ENCODE measurements around the gene CD84. TPM values are rescaled to one million over a fixed set of nuclear protein-coding genes. Genes with fewer than 3 reads are reported as not detected.

The CD84 gene
- total RNA-seq, 1 experiment from 2014 or later = not detected

DNA sequence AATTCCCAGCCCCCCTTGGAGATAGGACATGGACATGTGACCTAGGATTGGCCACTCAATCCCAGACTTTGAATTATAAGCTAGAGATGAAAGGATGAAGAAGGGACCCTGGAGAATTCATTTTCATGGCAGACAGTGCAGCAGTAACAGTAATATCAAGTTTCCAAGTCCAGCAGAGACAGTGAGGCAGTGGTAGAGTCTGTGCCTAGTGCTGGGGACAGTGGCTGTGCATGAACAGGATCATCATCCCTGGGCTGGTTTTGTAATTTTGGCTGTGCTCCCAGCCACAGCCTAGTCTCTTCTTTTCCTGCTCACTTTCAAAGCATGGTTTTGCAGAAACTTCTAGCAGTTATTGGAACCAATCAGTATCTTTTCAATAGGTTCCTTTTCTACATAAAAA lies 29.6 kb upstream of the CD84 start:
- Histone ChIP-seq H3K36me3 (ENCODE audit: insufficient read depth, low read length, poor library complexity, severe bottlenecking) (no peaks in the 10 kb centered on the region), H3K4me1 (ENCODE audit: insufficient read depth, low read length, poor library complexity, severe bottlenecking) (peaks cover 15% of the 10 kb centered on the region), H3K27me3 (replicated peaks; ENCODE audit: insufficient read depth, low read depth, low read length, poor library complexity) (no peaks in the 10 kb centered on the region), H3K27ac (ENCODE audit: low read depth, low read length, poor library complexity, severe bottlenecking) (no peak overlapping the region), H3K4me3 (ENCODE audit: low read depth, low read length, poor library complexity, severe bottlenecking) (no peak overlapping the region), H3K9me3 (ENCODE audit: low read depth, low read length, poor library complexity, severe bottlenecking) (no peaks in the 10 kb centered on the region)
- no TSS peak for BruUV-seq (replicated peaks)
- ChIA-PET POLR2A (ENCODE audit: low non-redundant PET) (no interaction called here), CTCF (no interaction called here)
- TF ChIP-seq, protein P1, sequence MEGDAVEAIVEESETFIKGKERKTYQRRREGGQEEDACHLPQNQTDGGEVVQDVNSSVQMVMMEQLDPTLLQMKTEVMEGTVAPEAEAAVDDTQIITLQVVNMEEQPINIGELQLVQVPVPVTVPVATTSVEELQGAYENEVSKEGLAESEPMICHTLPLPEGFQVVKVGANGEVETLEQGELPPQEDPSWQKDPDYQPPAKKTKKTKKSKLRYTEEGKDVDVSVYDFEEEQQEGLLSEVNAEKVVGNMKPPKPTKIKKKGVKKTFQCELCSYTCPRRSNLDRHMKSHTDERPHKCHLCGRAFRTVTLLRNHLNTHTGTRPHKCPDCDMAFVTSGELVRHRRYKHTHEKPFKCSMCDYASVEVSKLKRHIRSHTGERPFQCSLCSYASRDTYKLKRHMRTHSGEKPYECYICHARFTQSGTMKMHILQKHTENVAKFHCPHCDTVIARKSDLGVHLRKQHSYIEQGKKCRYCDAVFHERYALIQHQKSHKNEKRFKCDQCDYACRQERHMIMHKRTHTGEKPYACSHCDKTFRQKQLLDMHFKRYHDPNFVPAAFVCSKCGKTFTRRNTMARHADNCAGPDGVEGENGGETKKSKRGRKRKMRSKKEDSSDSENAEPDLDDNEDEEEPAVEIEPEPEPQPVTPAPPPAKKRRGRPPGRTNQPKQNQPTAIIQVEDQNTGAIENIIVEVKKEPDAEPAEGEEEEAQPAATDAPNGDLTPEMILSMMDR (conservative IDR thresholded peaks at IDR 0.05; ENCODE audit: low read depth, low read length) = no peak
- no peak for TF ChIP-seq EZH2 (IDR thresholded peaks at IDR 0.05; ENCODE audit: borderline replicate concordance, low read depth, low read length, poor library complexity, severe bottlenecking)
- DNase-seq (ENCODE audit: low spot score) = peak; percentile 9
- intact Hi-C loops (cut with micrococcal nuclease; ENCODE audit: unreplicated experiment) = loop anchor here (1.0 to 5.0 kb wide), 2 partner anchors 38 to 68 kb away; partner anchors contain the start of gene SLAMF1

DNA sequence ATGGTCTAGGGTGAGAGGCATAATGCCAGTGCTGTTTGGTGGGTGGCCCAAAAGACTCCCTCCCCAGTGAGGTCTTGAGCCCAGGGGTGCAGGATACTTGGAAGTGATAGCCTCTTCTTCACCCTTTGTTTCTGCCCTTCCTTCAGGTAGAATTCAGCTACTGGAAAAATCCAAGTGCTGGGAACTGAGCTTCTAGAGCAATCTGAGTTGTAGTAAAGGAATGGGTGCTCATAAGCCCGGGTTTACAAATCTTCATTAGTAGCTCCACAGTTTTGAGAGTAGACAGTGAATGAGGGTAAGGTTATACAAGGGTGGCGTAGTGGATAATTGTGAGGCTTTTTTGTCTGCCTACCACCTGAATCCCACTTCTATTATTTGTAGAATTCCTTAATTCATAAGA lies 29.2 kb upstream of the CD84 start:
- intact Hi-C loops (cut with micrococcal nuclease; ENCODE audit: unreplicated experiment) = loop anchor here (1.0 to 5.0 kb wide), 2 partner anchors 39 to 69 kb away; partner anchors contain the start of gene SLAMF1
- Histone ChIP-seq H3K9me3 (ENCODE audit: low read depth, low read length, poor library complexity, severe bottlenecking) (no peaks in the 10 kb centered on the region), H3K27me3 (replicated peaks; ENCODE audit: insufficient read depth, low read depth, low read length, poor library complexity) (no peaks in the 10 kb centered on the region), H3K27ac (ENCODE audit: low read depth, low read length, poor library complexity, severe bottlenecking) (no peak overlapping the region), H3K36me3 (ENCODE audit: insufficient read depth, low read length, poor library complexity, severe bottlenecking) (no peaks in the 10 kb centered on the region), H3K4me1 (ENCODE audit: insufficient read depth, low read length, poor library complexity, severe bottlenecking) (peaks cover 15% of the 10 kb centered on the region), H3K4me3 (ENCODE audit: low read depth, low read length, poor library complexity, severe bottlenecking) (no peak overlapping the region)
- BruUV-seq (replicated peaks) = no TSS peak
- ChIA-PET POLR2A (ENCODE audit: low non-redundant PET) (no interaction called here), CTCF (interaction anchor here (1.8 kb wide), 1 partner anchor 10 kb away, joined by 6 read pairs; no protein-coding TSS in a partner anchor)
- TF ChIP-seq, protein P1 (conservative IDR thresholded peaks at IDR 0.05; ENCODE audit: low read depth, low read length) = no peak
- no peak for TF ChIP-seq EZH2 (IDR thresholded peaks at IDR 0.05; ENCODE audit: borderline replicate concordance, low read depth, low read length, poor library complexity, severe bottlenecking)
- DNase-seq (ENCODE audit: low spot score) = no peak

- Histone ChIP-seq H3K27ac (ENCODE audit: low read depth, low read length, poor library complexity, severe bottlenecking) (no peak overlapping the region), H3K9me3 (ENCODE audit: low read depth, low read length, poor library complexity, severe bottlenecking) (no peaks in the 10 kb centered on the region), H3K27me3 (replicated peaks; ENCODE audit: insufficient read depth, low read depth, low read length, poor library complexity) (no peaks in the 10 kb centered on the region), H3K36me3 (ENCODE audit: insufficient read depth, low read length, poor library complexity, severe bottlenecking) (no peaks in the 10 kb centered on the region), H3K4me3 (ENCODE audit: low read depth, low read length, poor library complexity, severe bottlenecking) (no peak overlapping the region), H3K4me1 (ENCODE audit: insufficient read depth, low read length, poor library complexity, severe bottlenecking) (peaks cover 15% of the 10 kb centered on the region)
- DNase-seq (ENCODE audit: low spot score) = peak; percentile 91
- CTCF ChIA-PET = interaction anchor here (1.8 to 2.6 kb wide), 2 partner anchors 11 to 179 kb away, joined by 6 read pairs; no protein-coding TSS in a partner anchor
- TF ChIP-seq, protein P1 (conservative IDR thresholded peaks at IDR 0.05; ENCODE audit: low read depth, low read length) = no peak
- TF ChIP-seq EZH2 (IDR thresholded peaks at IDR 0.05; ENCODE audit: borderline replicate concordance, low read depth, low read length, poor library complexity, severe bottlenecking) = no peak
- POLR2A ChIA-PET (ENCODE audit: low non-redundant PET) = no interaction called here
- no TSS peak for BruUV-seq (replicated peaks)
- intact Hi-C loops (cut with micrococcal nuclease; ENCODE audit: unreplicated experiment) = loop anchor here (1.0 to 5.0 kb wide), 2 partner anchors 39 to 69 kb away; partner anchors contain the start of gene SLAMF1
Measured at GRCh38 chr1:160608057-160608456, 28.8 kb upstream of the CD84 start.
